ENCODE results near the gene THAP7. TPM values are rescaled to one million over a fixed set of nuclear protein-coding genes. Genes with fewer than 3 reads are reported as not detected.

The THAP7 gene
- total RNA-seq, 1 donor from 2014 or later = 22.0 TPM

GRCh38 chr22:20977019-20977418, 24.9 kb downstream of the THAP7 start:
- H3K27ac Mint-ChIP-seq = no peak overlapping the region
- DNase-seq (ENCODE audit: low spot score in 2 of 2, unreplicated experiment in 2 of 2) = no peak
- H3K27me3 Mint-ChIP-seq (ENCODE audit: low read depth) = peaks cover 12% of the 10 kb centered on the region

GRCh38 chr22:20976291-20976877, 25.5 kb downstream of the THAP7 start:
- peaks cover 3% of the 10 kb centered on the region for H3K9me3 Mint-ChIP-seq
- DNase-seq (ENCODE audit: low spot score in 2 of 2, unreplicated experiment in 2 of 2) = no peak
- no peak overlapping the region for H3K27ac Mint-ChIP-seq
- TF ChIP-seq CTCF (IDR thresholded peaks at IDR 0.05; ENCODE audit: unreplicated experiment) = no peak
- no peak overlapping the region for H3K4me3 Mint-ChIP-seq
- peaks cover 12% of the 10 kb centered on the region for H3K27me3 Mint-ChIP-seq (ENCODE audit: low read depth)
- peaks cover 22% of the 10 kb centered on the region for H3K4me1 Mint-ChIP-seq
- H3K36me3 Mint-ChIP-seq = no peaks in the 10 kb centered on the region

More at GRCh38 chr22:20977019-20977418, 24.9 kb downstream of the THAP7 start:
- peaks cover 24% of the 10 kb centered on the region for H3K4me1 Mint-ChIP-seq
- no peak for TF ChIP-seq CTCF (IDR thresholded peaks at IDR 0.05; ENCODE audit: unreplicated experiment)
- H3K9me3 Mint-ChIP-seq = peaks cover 3% of the 10 kb centered on the region
- no peak overlapping the region for H3K4me3 Mint-ChIP-seq
- H3K36me3 Mint-ChIP-seq = no peaks in the 10 kb centered on the region

GRCh38 chr22:20975541-20976290, 26.2 kb downstream of the THAP7 start:
- Mint-ChIP-seq H3K4me3 (no peak overlapping the region), H3K36me3 (no peaks in the 10 kb centered on the region), H3K27ac (no peak overlapping the region), H3K27me3 (ENCODE audit: low read depth) (peaks cover 12% of the 10 kb centered on the region), H3K9me3 (peaks cover 3% of the 10 kb centered on the region), H3K4me1 (peaks cover 15% of the 10 kb centered on the region)
- no peak for DNase-seq (ENCODE audit: low spot score in 2 of 2, unreplicated experiment in 2 of 2)
- TF ChIP-seq CTCF (IDR thresholded peaks at IDR 0.05; ENCODE audit: unreplicated experiment) = no peak

GRCh38 chr22:20974336-20974955, 27.5 kb downstream of the THAP7 start:
- no peak overlapping the region for H3K4me3 Mint-ChIP-seq
- H3K9me3 Mint-ChIP-seq = peaks cover 3% of the 10 kb centered on the region
- H3K27me3 Mint-ChIP-seq (ENCODE audit: low read depth) = peaks cover 11% of the 10 kb centered on the region
- H3K27ac Mint-ChIP-seq = no peak overlapping the region
- H3K4me1 Mint-ChIP-seq = peaks cover 5% of the 10 kb centered on the region
- no peaks in the 10 kb centered on the region for H3K36me3 Mint-ChIP-seq
- DNase-seq (ENCODE audit: low spot score in 2 of 2, unreplicated experiment in 2 of 2) = no peak
- TF ChIP-seq CTCF (IDR thresholded peaks at IDR 0.05; ENCODE audit: unreplicated experiment) = no peak

GRCh38 chr22:20973634-20974286, 28.2 kb downstream of the THAP7 start:
- H3K27ac Mint-ChIP-seq = no peak overlapping the region

More at GRCh38 chr22:20973634-20974286, 28.2 kb downstream of the THAP7 start:
- no peaks in the 10 kb centered on the region for H3K36me3 Mint-ChIP-seq
- DNase-seq (ENCODE audit: low spot score in 2 of 2, unreplicated experiment in 2 of 2) = no peak
- peaks cover 5% of the 10 kb centered on the region for H3K27me3 Mint-ChIP-seq (ENCODE audit: low read depth)
- H3K4me3 Mint-ChIP-seq = no peak overlapping the region
- H3K9me3 Mint-ChIP-seq = no peaks in the 10 kb centered on the region
- TF ChIP-seq CTCF (IDR thresholded peaks at IDR 0.05; ENCODE audit: unreplicated experiment) = no peak
- no peaks in the 10 kb centered on the region for H3K4me1 Mint-ChIP-seq
